Prostate gland (tissue), 2 donors: Measurements from ENCODE around the gene DMRT3. TPM values are rescaled to one million over a fixed set of nuclear protein-coding genes. Genes with fewer than 3 reads are reported as not detected.
A peak's percentile ranks its signal among the peaks of the same experiment; 100 is the strongest.

Experiments used
- DNase-seq: peaks from one replicate; pipeline ENCODE4 v3.0.0-alpha.2; 2019; ENCODE audit warnings: low spot score
- H3K27ac ChIP-seq, 2 donors: fragments of 200-600 bp; sonication (generic); 2 replicates each; pipeline ENCODE4 v1.5.1; 2017 to 2019
- H3K27me3 ChIP-seq: fragments of 200-600 bp; sonication (generic); replicated peaks from 2 replicates; pipeline ENCODE4 v1.5.1; 2019; ENCODE audit not compliant: insufficient read depth
- H3K36me3 ChIP-seq, 2 donors: fragments of 200-600 bp; sonication (generic); 1 replicate in 1 of 2; 2 replicates in 1 of 2; pipeline versions ENCODE4 v1.5.1 to v1.8.1; 2017 to 2019
- H3K4me1 ChIP-seq: fragments of 200-600 bp; sonication (generic); replicated peaks from 2 replicates; pipeline ENCODE4 v1.5.1; 2019
- H3K4me3 ChIP-seq, 2 donors: fragments of 200-600 bp; sonication (generic); 2 replicates each; pipeline ENCODE4 v1.5.1; 2017 to 2019
- H3K9me3 ChIP-seq: fragments of 200-600 bp; sonication (generic); 2 replicates; pipeline ENCODE4 v1.5.1; 2017
- POLR2A ChIP-seq: fragments of 450-650 bp; IDR thresholded peaks from one replicate; pipeline ENCODE4 v1.6.1; 2016; ENCODE audit warnings: antibody characterized with exemption, mild to moderate bottlenecking
- POLR2AphosphoS5 ChIP-seq: sonication (generic); formaldehyde crosslinking; IDR thresholded peaks from one replicate; pipeline ENCODE4 v1.6.1; 2017; ENCODE audit warnings: antibody characterized with exemption
- WGBS: methylation state at CpG from one replicate; pipeline ENCODE4 v1.1.5; 2018; 5-methylcytosine and 5-hydroxymethylcytosine counted together
- intact Hi-C: fragments of 100-400 bp; cut with DNase I; formaldehyde crosslinking; loops from one replicate; pipeline ENCODE4 v1.14.2; 2022
- total RNA-seq, 2 donors: library from RNA; depleted of rRNA; stranded (reverse); fragments of >200 nt; gene quantifications; one replicate each; pipeline ENCODE4 v1.1.0, GENCODE V29; 2016
- TF ChIP-seq, protein P1 (sequence below), 4 experiments: fragments of 200-600 bp in 2 of 4; fragments of 450-650 bp in 2 of 4; sonication (generic) in 2 of 4; IDR thresholded peaks; 1 replicate in 3 of 4; 2 replicates in 1 of 4; pipeline ENCODE4 v1.5.1; 2016 to 2019; ENCODE audit warnings: antibody characterized with exemption in 4 of 4, mild to moderate bottlenecking in 2 of 4, moderate library complexity in 2 of 4

Gene DMRT3
- total RNA-seq, 2 donors from 2014 or later = 1.8 TPM; not detected in 1

DNA sequence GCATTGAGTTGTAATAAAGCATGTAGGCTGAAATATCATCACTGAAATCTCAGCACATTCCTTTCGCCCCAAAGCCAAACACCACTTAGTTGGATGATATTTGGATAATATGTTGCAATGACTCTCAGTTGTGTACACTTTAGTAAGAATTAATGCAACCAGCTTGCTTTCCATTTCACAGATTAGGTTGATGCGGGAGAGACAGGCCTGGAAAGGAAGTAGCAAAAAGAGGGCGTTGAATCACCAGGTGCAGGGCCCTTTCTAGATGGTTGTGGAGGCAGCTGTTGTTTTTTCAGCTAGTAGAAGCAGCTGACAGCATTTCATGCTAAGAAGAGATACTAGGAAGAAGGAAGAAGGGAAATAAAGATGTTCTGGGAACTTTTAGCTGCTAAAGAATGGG lies 30.9 kb downstream of the DMRT3 start:
- no peak for TF ChIP-seq POLR2AphosphoS5
- TF ChIP-seq POLR2A = no peak
- TF ChIP-seq, protein P1, sequence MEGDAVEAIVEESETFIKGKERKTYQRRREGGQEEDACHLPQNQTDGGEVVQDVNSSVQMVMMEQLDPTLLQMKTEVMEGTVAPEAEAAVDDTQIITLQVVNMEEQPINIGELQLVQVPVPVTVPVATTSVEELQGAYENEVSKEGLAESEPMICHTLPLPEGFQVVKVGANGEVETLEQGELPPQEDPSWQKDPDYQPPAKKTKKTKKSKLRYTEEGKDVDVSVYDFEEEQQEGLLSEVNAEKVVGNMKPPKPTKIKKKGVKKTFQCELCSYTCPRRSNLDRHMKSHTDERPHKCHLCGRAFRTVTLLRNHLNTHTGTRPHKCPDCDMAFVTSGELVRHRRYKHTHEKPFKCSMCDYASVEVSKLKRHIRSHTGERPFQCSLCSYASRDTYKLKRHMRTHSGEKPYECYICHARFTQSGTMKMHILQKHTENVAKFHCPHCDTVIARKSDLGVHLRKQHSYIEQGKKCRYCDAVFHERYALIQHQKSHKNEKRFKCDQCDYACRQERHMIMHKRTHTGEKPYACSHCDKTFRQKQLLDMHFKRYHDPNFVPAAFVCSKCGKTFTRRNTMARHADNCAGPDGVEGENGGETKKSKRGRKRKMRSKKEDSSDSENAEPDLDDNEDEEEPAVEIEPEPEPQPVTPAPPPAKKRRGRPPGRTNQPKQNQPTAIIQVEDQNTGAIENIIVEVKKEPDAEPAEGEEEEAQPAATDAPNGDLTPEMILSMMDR (IDR thresholded peaks at IDR 0.05) = no peak
- no peaks in the 10 kb centered on the region for H3K9me3 ChIP-seq
- intact Hi-C loops = loop anchor here (10.0 kb wide), 3 partner anchors 113 to 623 kb away; no protein-coding TSS in a partner anchor
- WGBS = 85% methylated on average over 3 of the region's 3 CpGs
- no peaks in the 10 kb centered on the region for H3K4me1 ChIP-seq
- no peaks in the 10 kb centered on the region for H3K27me3 ChIP-seq
- H3K27ac ChIP-seq = no peak overlapping the region
- H3K36me3 ChIP-seq = no peaks in the 10 kb centered on the region
- no peak overlapping the region for H3K4me3 ChIP-seq
- DNase-seq = no peak

DNA sequence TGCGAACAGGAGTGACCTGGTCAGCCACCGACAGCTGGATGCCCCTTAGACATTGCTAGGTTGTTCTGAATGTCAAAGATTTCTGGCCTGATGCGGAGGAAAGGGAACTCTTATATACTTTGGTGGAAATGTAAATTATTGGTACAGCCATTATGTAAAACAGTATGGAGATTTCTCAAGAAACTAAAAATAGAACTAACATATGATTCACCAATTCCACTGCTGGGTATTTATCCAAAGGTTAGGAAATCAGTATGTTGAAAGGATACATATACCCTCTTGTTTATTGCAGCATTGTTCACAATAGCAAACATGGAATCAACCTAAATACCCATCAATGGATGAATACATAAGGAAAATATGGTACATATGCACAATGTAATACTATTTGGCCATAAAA lies 31.8 kb downstream of the DMRT3 start:
- Histone ChIP-seq H3K27me3 (no peaks in the 10 kb centered on the region), H3K4me3 (no peak overlapping the region), H3K4me1 (no peaks in the 10 kb centered on the region), H3K27ac (no peak overlapping the region), H3K9me3 (no peaks in the 10 kb centered on the region), H3K36me3 (no peaks in the 10 kb centered on the region)
- intact Hi-C loops = loop anchor here (10.0 kb wide), 3 partner anchors 113 to 623 kb away; no protein-coding TSS in a partner anchor
- TF ChIP-seq POLR2AphosphoS5 (no peak), POLR2A (no peak)
- TF ChIP-seq, protein P1 (IDR thresholded peaks at IDR 0.05) = no peak
- WGBS = 93% methylated on average over 3 of the region's 3 CpGs
- no peak for DNase-seq

DNA sequence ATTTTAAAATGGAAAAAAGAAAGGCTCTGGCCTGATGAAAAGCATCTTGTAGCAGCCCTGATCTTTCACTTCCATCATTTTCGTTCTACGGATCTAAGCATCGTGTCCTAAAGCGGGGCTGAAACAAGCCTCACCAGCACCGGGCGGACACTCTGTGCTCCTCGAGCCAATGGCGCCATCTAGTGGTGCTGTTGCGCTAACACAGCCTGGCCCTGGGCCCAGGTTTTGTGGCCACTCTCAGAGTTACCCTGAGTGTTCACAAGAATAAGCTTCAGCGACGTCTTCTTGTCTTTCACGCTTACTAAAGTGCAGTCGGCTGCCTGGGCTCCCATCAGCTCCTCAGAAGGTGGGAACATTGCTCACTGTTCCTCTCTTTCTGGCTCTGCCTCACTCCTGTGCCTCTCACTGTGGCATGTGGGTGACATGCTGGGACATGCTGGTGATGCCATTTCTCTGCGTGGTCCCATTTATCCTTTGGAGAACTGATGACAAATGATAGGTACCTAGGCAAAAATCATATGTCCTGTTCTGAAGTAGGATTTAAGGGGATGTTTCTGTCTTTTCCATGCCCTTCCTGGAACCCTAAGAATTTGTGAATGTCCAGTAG lies 32.7 kb downstream of the DMRT3 start:
- no peaks in the 10 kb centered on the region for H3K27me3 ChIP-seq
- no peaks in the 10 kb centered on the region for H3K9me3 ChIP-seq
- no peaks in the 10 kb centered on the region for H3K36me3 ChIP-seq
- intact Hi-C loops = loop anchor here (10.0 kb wide), 3 partner anchors 114 to 624 kb away; no protein-coding TSS in a partner anchor
- no peaks in the 10 kb centered on the region for H3K4me1 ChIP-seq
- H3K27ac ChIP-seq = no peak overlapping the region
- DNase-seq = peak; percentile 70
- WGBS = 4% methylated on average over 14 of the region's 14 CpGs
- TF ChIP-seq, protein P1 (IDR thresholded peaks at IDR 0.05) = peak; percentile 83 to 93 (median 88)
- TF ChIP-seq POLR2AphosphoS5 (peak; percentile 43), POLR2A (no peak)
- no peak overlapping the region for H3K4me3 ChIP-seq

DNA sequence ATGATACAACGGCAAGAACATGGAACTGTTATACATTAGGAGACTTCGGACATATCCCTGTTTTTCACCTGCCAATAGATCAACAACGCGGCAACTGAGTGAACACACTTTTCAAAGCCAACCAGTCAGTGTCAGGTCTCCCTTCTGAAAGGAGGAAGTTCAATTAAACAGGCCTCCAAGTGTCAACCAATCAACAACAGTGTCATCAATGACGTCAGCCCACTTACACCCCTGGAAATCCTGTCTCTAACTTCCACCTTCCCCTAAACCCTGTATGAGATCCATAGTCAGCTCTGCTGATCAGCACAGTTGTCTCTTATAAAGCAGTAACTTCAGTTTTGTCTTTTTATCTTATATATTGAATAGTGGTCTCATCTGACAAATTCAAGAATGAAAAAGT lies 36.6 kb downstream of the DMRT3 start:
- 74% methylated on average over 5 of the region's 5 CpGs for WGBS

DNA sequence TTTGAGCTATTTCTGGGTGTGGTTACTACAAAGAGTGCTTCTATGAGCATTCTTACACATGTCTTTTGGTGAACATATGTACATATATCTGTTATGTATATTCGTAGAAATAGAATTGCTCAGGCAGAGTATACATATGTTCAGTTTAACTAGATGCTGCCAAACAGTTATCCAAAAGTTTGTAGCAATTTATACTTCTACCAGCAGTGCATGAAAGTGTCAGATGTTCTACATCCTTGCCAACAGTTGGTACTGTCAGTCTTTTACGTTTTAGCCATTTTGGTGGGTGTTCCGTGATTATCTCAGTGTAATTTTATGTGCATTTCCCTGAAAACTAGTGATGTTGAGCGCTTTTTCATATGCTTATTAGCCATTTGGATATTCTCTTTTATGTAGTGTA lies 37.8 kb downstream of the DMRT3 start:
- intact Hi-C loops = no loop called here
- DNase-seq = no peak
- H3K4me1 ChIP-seq = no peaks in the 10 kb centered on the region
- no peak overlapping the region for H3K4me3 ChIP-seq
- TF ChIP-seq, protein P1 (IDR thresholded peaks at IDR 0.05) = no peak
- TF ChIP-seq POLR2A (no peak), POLR2AphosphoS5 (no peak)
- no peaks in the 10 kb centered on the region for H3K27me3 ChIP-seq
- H3K27ac ChIP-seq = no peak overlapping the region
- 83% methylated on average over 4 of the region's 4 CpGs for WGBS
- no peaks in the 10 kb centered on the region for H3K9me3 ChIP-seq
- H3K36me3 ChIP-seq = no peaks in the 10 kb centered on the region

More for the DNA sequence above, 36.6 kb downstream of the DMRT3 start:
- TF ChIP-seq POLR2A (no peak), POLR2AphosphoS5 (no peak)
- Histone ChIP-seq H3K4me3 (no peak overlapping the region), H3K36me3 (no peaks in the 10 kb centered on the region), H3K4me1 (no peaks in the 10 kb centered on the region), H3K27me3 (no peaks in the 10 kb centered on the region), H3K9me3 (no peaks in the 10 kb centered on the region), H3K27ac (no peak overlapping the region)
- intact Hi-C loops = no loop called here
- no peak for DNase-seq
